Measurements from ENCODE around the gene TUBB2A. TPM values are rescaled to one million over a fixed set of nuclear protein-coding genes. Genes with fewer than 3 reads are reported as not detected.

TUBB2A gene
- polyA plus RNA-seq, 1 of the 3 experiments (the other 2 are of a cell fraction): 199 TPM

GRCh38 chr6:3165631-3166534 is 8.5 kb upstream of the TUBB2A start (continued):
- TF ChIP-seq REST (IDR thresholded peaks at IDR 0.05; ENCODE audit: low read depth, low read length) (no peak), MAX (IDR thresholded peaks at IDR 0.05; ENCODE audit: low read depth) (0 out of 2 replicates have a peak, but pooled peaks have one; percentile 10), JUND (IDR thresholded peaks at IDR 0.05) (peak; percentile 85), RCOR1 (IDR thresholded peaks at IDR 0.05; ENCODE audit: low read length) (no peak), NFIC (IDR thresholded peaks at IDR 0.05; ENCODE audit: borderline replicate concordance) (peak; percentile 45; the same call in 1 of the 2 replicates), EP300 (IDR thresholded peaks at IDR 0.05; ENCODE audit: borderline replicate concordance in 1 of 2, low read depth in 1 of 2, low read length in 1 of 2) (peak in 1 of 2 experiments; percentile 65; a peak in 1 of 4 replicates), POLR2AphosphoS5 (IDR thresholded peaks at IDR 0.05; ENCODE audit: low read depth, low read length) (peak; percentile 11; the same call in 1 of the 2 replicates), FOSL2 (IDR thresholded peaks at IDR 0.05; ENCODE audit: borderline replicate concordance, low read depth) (peak; percentile 64), USF1 (IDR thresholded peaks at IDR 0.05; ENCODE audit: borderline replicate concordance, low read depth) (no peak), SIN3A (IDR thresholded peaks at IDR 0.05; ENCODE audit: borderline replicate concordance, low read depth, low read length) (no peak)

- no peak overlapping the region for H3K4me3 ChIP-seq (ENCODE audit: low read depth in 2 of 2, low read length in 1 of 2)
- no peak for DNase-seq
- no peaks in the 10 kb centered on the region for H3K79me2 ChIP-seq (ENCODE audit: insufficient read depth)
- H4K20me1 ChIP-seq (ENCODE audit: insufficient read depth): no peaks in the 10 kb centered on the region
- no peak overlapping the region for H2AFZ ChIP-seq (ENCODE audit: low read depth)
- peak overlapping the region in 1 of 2 experiments; percentile 84; a peak in 1 of 4 replicates for H3K27ac ChIP-seq (ENCODE audit: low read depth in 2 of 2, low read length in 1 of 2)
- no peaks in the 10 kb centered on the region for H3K36me3 ChIP-seq (replicated peaks in 1 of 2; ENCODE audit: control insufficient read depth in 1 of 2, insufficient read depth in 2 of 2, low read length in 1 of 2)
- CTCF ChIA-PET: interaction anchor here (0.8 kb wide), 1 partner anchor 10 kb away, joined by 3 read pairs; no protein-coding TSS in a partner anchor
- H3F3A ChIP-seq (replicated peaks; ENCODE audit: insufficient read depth): peaks cover 50% of the 10 kb centered on the region
- POLR2A ChIA-PET: no interaction called here
- H3K9me3 ChIP-seq: no peaks in the 10 kb centered on the region
- WGBS (ENCODE audit: low lambda C conversion rate): over 99% methylated on average over 6 of the region's 6 CpGs
- H3K9ac ChIP-seq: no peak overlapping the region
- peaks cover 3 to 34% of the 10 kb centered on the region in 2 experiments; a peak in 3 of 4 replicates for H3K4me1 ChIP-seq (ENCODE audit: control insufficient read depth in 1 of 2, insufficient read depth in 2 of 2, low read depth in 1 of 2, low read length in 1 of 2)
- no peak overlapping the region for H3K4me2 ChIP-seq
- no peaks in the 10 kb centered on the region for H3K27me3 ChIP-seq (ENCODE audit: insufficient read depth)
- no peaks in the 10 kb centered on the region for H3K9me2 ChIP-seq
- TF ChIP-seq GATA2 (CRISPR knock-in tag; IDR thresholded peaks at IDR 0.05) (no peak), TEAD4 (IDR thresholded peaks at IDR 0.05; ENCODE audit: borderline replicate concordance, insufficient read depth) (no peak), USF2 (IDR thresholded peaks at IDR 0.05; ENCODE audit: borderline replicate concordance, low read depth, low read length) (no peak), FOXM1 (IDR thresholded peaks at IDR 0.05; ENCODE audit: low read depth) (no peak), NFIC (IDR thresholded peaks at IDR 0.05; ENCODE audit: borderline replicate concordance) (no peak), EZH2phosphoT487 (IDR thresholded peaks at IDR 0.05; ENCODE audit: borderline replicate concordance, low read depth) (no peak), JUND (IDR thresholded peaks at IDR 0.05) (no peak), IRF3 (IDR thresholded peaks at IDR 0.05; ENCODE audit: low read depth, low read length) (no peak), TCF12 (IDR thresholded peaks at IDR 0.05) (no peak), RCOR1 (IDR thresholded peaks at IDR 0.05; ENCODE audit: low read length) (no peak), PBX3 (IDR thresholded peaks at IDR 0.05) (no peak), POLR2AphosphoS5 (IDR thresholded peaks at IDR 0.05; ENCODE audit: low read depth, low read length) (no peak), ELF1 (IDR thresholded peaks at IDR 0.05) (no peak), MAX (IDR thresholded peaks at IDR 0.05; ENCODE audit: low read depth) (no peak), RXRA (IDR thresholded peaks at IDR 0.05; ENCODE audit: borderline replicate concordance, low read depth) (no peak), TAF1 (IDR thresholded peaks at IDR 0.05; ENCODE audit: borderline replicate concordance, low read depth, low read length) (no peak)
Measured at GRCh38 chr6:3164388-3164787, 7.0 kb upstream of the TUBB2A start.

All from SK-N-SH (cell line).